Activated CD4-positive, alpha-beta T cell treated with anti-CD3 and anti-CD28 coated beads for 4 hours (primary cell): Measurements from ENCODE around the gene NRXN2.
"Not testable (repeated sequence)": the region's sequence is repeated elsewhere in the genome, so short reads cannot be mapped to it uniquely, and the experiment has no call there.

Experiments
- DNase-seq, 2 donors: peaks; one replicate each; pipeline ENCODE4 v3.0.0-alpha.2; 2020

NRXN2 gene

GRCh38 chr11:64601605-64602465 lies 121.2 kb downstream of the NRXN2 start:
- no peak for DNase-seq

DNA sequence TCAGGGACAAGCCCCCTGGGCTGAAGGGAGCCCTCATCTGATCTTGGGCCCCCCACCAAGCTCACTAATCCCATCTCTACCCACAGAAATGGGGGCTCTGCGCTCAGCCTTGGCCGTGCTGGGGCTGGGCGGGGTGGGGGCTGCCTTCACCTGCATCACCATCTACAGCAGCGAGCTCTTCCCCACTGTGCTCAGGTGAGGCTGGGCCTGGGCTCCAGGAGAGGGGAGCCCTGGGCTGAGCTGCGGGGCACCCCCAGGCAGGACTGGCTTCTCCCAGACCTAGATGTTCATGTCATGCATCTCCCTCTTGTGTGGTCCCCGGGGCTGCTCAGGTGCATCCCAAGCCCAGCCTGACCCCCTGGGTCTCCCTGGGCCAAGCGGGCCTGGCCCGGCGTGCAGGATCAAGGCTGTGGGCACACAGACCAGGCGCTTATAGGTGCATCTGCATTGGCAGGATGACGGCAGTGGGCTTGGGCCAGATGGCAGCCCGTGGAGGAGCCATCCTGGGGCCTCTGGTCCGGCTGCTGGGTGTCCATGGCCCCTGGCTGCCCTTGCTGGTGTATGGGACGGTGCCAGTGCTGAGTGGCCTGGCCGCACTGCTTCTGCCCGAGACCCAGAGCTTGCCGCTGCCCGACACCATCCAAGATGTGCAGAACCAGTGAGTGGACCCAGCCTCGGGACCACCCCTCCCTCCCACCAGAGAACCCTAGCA lies 122.6 kb downstream of the NRXN2 start:
- DNase-seq: no peak

GRCh38 chr11:64599698-64600211 lies 123.2 kb downstream of the NRXN2 start:
- no peak for DNase-seq

GRCh38 chr11:64598797-64599697 lies 124.0 kb downstream of the NRXN2 start:
- DNase-seq: no peak

- no peak for DNase-seq
These were observed 124.7 kb downstream of the NRXN2 start for GRCh38 chr11:64598106-64598796.

GRCh38 chr11:64597671-64598101 lies 125.3 kb downstream of the NRXN2 start:
- no peak for DNase-seq

GRCh38 chr11:64595922-64596321 lies 127.1 kb downstream of the NRXN2 start:
- not testable (repeated sequence) for DNase-seq

DNA sequence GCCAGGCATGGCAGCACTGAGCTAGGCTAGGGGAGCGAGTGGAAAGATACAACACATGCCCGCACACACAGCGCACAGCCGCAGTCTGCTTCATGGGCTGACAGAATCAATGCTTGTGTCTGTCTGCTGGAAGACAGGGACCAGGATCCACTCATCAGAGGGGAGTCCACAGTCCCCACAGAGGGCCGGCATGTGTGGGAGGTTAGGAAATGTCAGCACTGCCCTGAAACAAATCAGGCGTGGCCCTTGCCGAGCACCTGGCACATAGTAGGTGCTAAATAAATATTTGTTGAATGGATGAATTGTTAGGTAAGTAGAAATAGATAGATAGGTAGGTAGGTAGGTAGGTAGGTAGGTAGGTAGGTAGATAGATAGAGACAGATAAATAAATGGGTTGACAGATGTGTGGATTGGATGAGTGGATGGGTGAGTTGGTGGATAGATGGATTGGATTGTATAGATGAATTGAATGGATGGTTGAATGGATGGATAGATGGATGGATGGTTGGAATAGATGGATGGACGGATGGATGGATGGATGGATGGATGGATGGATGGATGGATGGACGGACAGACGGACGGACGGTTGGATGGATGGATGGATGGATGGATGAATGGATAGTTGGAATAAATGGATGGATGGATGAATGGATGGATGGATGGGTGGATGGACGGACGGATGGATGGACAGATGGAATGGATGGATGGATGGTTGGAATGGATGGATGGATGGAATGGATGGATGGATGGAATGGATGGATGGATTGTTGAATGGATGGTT lies 128.6 kb downstream of the NRXN2 start:
- DNase-seq: no peak

DNA sequence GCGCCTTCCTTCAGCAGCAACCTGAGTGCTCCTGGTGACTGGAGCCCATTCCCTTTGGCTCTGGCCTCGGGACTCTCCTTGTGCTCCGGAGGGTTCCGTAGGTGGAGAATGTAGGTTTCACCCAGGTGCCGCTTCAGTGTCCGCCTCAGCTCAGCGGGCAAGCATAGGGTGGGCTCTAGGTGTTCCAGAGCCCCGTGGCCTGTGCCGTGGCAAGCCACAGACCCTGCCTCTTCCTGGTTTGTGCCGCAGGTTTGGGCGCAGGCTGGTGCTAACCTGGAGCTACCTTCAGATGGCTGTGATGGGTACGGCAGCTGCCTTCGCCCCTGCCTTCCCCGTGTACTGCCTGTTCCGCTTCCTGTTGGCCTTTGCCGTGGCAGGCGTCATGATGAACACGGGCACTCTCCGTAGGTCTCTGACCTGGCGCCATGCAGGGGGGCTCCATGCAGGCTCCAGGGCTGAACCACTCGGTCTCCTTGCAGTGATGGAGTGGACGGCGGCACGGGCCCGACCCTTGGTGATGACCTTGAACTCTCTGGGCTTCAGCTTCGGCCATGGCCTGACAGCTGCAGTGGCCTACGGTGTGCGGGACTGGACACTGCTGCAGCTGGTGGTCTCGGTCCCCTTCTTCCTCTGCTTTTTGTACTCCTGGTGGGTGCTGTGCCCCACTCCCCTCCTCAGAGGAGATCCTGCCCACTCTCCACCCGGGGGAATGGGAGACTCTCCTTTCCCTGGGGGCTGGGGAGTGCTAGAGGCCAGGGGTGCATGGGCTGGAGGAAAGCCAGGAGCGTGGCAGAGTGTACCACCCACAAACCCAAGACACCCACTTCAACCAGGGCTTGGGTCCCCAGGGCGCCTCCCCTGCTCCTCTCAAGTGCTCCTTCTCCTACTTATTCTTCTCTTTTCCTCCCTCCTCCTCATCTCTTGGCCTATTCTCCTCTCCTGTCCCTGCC lies 129.6 kb downstream of the NRXN2 start:
- no peak for DNase-seq

DNA sequence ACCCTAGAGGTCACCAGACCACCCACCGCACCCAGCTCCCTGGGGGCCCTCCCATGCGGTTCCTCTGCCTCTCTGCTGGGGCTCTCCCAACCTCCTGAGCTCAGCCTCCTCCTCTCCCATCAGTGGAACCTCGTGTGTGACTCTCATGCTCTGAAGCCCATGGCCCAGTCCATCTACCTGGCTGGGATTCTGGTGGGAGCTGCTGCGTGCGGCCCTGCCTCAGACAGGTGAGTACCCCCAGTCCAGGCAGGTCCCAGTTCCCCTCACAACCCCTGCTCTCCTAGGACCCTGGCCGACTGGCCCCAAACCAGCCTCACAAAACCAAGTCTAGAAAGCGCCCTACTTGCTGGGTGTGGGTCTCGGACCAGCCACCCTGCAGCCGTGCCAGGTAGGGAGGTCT lies 130.3 kb downstream of the NRXN2 start:
- no peak for DNase-seq

DNA sequence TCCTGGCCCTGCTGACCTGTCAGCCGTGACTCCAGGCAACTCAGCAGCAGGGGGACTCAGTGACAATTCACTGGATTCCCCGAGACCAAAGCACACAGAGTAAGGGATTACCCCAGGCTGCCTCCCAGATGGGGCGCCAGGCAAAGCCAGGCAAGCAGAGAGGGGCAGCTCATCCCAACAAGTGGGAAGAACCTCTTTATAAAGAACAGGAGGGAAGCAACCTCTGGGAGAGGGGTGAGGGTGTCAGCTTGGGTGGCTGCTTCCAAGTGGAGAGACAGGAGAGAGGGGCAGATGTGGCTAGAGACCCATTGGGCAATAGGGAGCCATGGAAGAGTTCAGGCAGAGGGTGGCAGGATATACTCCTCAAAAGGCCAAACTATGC lies 130.8 kb downstream of the NRXN2 start:
- no peak for DNase-seq

GRCh38 chr11:64591257-64592233 lies 131.5 kb downstream of the NRXN2 start:
- DNase-seq: no peak

DNA sequence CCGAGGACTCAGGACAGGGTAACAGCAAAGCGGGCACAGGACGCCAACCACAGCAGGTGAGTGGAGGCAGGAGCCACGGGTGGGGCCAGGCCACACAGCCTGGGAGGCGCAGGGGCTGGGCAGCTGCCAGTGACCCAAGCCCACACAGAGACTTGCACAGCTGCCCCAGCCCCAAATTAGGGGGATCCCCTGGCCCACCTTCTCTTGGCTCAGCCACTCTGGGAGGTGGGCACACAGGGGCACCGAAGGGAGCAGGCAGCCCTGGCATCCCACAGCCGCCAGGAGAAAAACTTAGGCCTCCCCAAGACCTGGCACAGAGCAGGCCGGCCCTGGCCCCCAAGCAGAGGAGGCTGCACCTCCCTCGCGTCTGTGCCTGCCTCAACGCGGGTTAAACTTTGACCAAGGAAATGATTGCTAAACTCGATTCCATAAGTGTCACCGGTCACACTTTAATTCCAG lies 132.2 kb downstream of the NRXN2 start, which contains the start of gene SLC22A12:
TSS of gene SLC22A12 (plus strand) at position 458 of the 459 bp plus-strand sequence. CDS start 337 bp downstream, outside the sequence.
- no peak for DNase-seq

GRCh38 chr11:64588701-64589100 lies 134.3 kb downstream of the NRXN2 start:
- no peak for DNase-seq

GRCh38 chr11:64586366-64586765 lies 136.6 kb downstream of the NRXN2 start:
- no peak for DNase-seq

- DNase-seq: no peak
These were observed 137.8 kb downstream of the NRXN2 start for GRCh38 chr11:64585150-64585549.

GRCh38 chr11:64583296-64584262 lies 139.4 kb downstream of the NRXN2 start:
- DNase-seq: no peak
